Measurements from ENCODE around the gene LMX1B. TPM values are rescaled to one million over a fixed set of nuclear protein-coding genes. Genes with fewer than 3 reads are reported as not detected.

The LMX1B gene
- total and polyA plus RNA-seq, 8 donors, result 0.20 TPM; not detected in 7

GRCh38 chr9:126588491-126589168 lies 25.1 kb upstream of the LMX1B start:
- no peak overlapping the region for H3K4me3 ChIP-seq
- TF ChIP-seq POLR2A (IDR thresholded peaks at IDR 0.05) (no peak), CTCF (IDR thresholded peaks at IDR 0.05) (no peak), POLR2AphosphoS5 (IDR thresholded peaks at IDR 0.05) (no peak)
- no peak for DNase-seq
- H3K9me3 ChIP-seq, result no peaks in the 10 kb centered on the region
- no peak overlapping the region for H3K27ac ChIP-seq
- peaks cover 0 to 58% (median 15%) of the 10 kb centered on the region in 3 donors for H3K27me3 ChIP-seq
- 77 to 85% (median 79%) methylated on average over 10 of the region's 10 CpGs for WGBS, 5 donors
- H3K36me3 ChIP-seq, result no peaks in the 10 kb centered on the region
- H3K4me1 ChIP-seq, result peaks cover 0 to 15% (median 8%) of the 10 kb centered on the region in 4 donors
- intact Hi-C loops (cut with DNase I; ENCODE audit: low total_unique reads), result no loop called here

- intact Hi-C loops (cut with DNase I; ENCODE audit: low total_unique reads), result no loop called here
- WGBS, 5 donors, result 84 to 89% (median 85%) methylated on average over 6 of the region's 6 CpGs
These were observed 24.4 kb upstream of the LMX1B start for GRCh38 chr9:126589349-126589748.

DNA sequence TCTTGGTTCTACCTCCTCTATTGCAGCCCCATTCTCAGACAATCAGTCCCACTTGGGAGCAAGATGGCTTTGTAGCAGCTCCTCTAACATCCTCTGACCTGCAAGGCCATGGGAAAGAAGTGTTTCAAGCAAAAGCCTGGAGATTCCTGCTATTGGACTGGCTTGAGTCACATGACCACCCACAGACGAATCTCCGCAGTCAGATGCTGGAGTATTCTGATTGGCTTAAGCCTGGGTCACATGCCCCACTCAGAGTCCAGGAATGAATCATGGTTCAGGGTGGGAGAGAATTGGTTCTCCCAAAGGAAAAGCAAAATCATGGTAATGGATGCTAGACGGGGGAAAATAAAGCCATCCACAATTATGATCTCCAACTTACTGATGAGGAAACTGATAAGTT lies 22.6 kb upstream of the LMX1B start:
- TF ChIP-seq CTCF (IDR thresholded peaks at IDR 0.05), result no peak
- no peak for TF ChIP-seq EP300 (IDR thresholded peaks at IDR 0.05)
- no peak for TF ChIP-seq POLR2A (IDR thresholded peaks at IDR 0.05)
- TF ChIP-seq POLR2AphosphoS5 (IDR thresholded peaks at IDR 0.05), result no peak

More at GRCh38 chr9:126589349-126589748, 24.4 kb upstream of the LMX1B start:
- DNase-seq, result no peak
- peaks cover 0 to 15% (median 8%) of the 10 kb centered on the region in 4 donors for H3K4me1 ChIP-seq
- H3K27me3 ChIP-seq, result peaks cover 0 to 55% (median 16%) of the 10 kb centered on the region in 3 donors
- no peak overlapping the region for H3K27ac ChIP-seq
- no peaks in the 10 kb centered on the region for H3K36me3 ChIP-seq
- TF ChIP-seq CTCF (IDR thresholded peaks at IDR 0.05) (no peak), POLR2A (IDR thresholded peaks at IDR 0.05) (no peak), EP300 (IDR thresholded peaks at IDR 0.05) (no peak), POLR2AphosphoS5 (IDR thresholded peaks at IDR 0.05) (no peak)
- no peaks in the 10 kb centered on the region for H3K9me3 ChIP-seq
- no peak overlapping the region for H3K4me3 ChIP-seq

GRCh38 chr9:126591922-126592321 lies 21.8 kb upstream of the LMX1B start:
- no peak for DNase-seq
- no peak for TF ChIP-seq POLR2AphosphoS5 (IDR thresholded peaks at IDR 0.05)
- TF ChIP-seq POLR2A (IDR thresholded peaks at IDR 0.05), result no peak
- TF ChIP-seq EP300 (IDR thresholded peaks at IDR 0.05), result no peak
- TF ChIP-seq CTCF (IDR thresholded peaks at IDR 0.05), result no peak
- intact Hi-C loops (cut with DNase I; ENCODE audit: low total_unique reads), result no loop called here
- H3K4me1 ChIP-seq, result peaks cover 0 to 15% (median 8%) of the 10 kb centered on the region in 4 donors
- no peak overlapping the region for H3K27ac ChIP-seq
- peaks cover 0 to 61% (median 23%) of the 10 kb centered on the region in 3 donors for H3K27me3 ChIP-seq
- 51 to 60% (median 57%) methylated on average over 3 of the region's 3 CpGs for WGBS, 5 donors
- H3K36me3 ChIP-seq, result no peaks in the 10 kb centered on the region
- peaks cover 0 to 6% (median 0%) of the 10 kb centered on the region in 4 donors for H3K9me3 ChIP-seq
- no peak overlapping the region for H3K4me3 ChIP-seq

More for the DNA sequence above, 22.6 kb upstream of the LMX1B start:
- Histone ChIP-seq H3K27me3 (peaks cover 0 to 57% (median 23%) of the 10 kb centered on the region in 3 donors), H3K9me3 (peaks cover 0 to 4% (median 0%) of the 10 kb centered on the region in 4 donors), H3K4me3 (no peak overlapping the region), H3K36me3 (no peaks in the 10 kb centered on the region), H3K4me1 (peaks cover 0 to 15% (median 8%) of the 10 kb centered on the region in 4 donors), H3K27ac (no peak overlapping the region)
- 75 to 78% (median 77%) methylated on average over 3 of the region's 3 CpGs for WGBS, 5 donors
- intact Hi-C loops (cut with DNase I; ENCODE audit: low total_unique reads), result no loop called here
- DNase-seq, result no peak

Measured in stomach (tissue), 9 donors.